GM12878 (cell line): Measurements from ENCODE around the gene SCP2. TPM values are rescaled to one million over a fixed set of nuclear protein-coding genes. Genes with fewer than 3 reads are reported as not detected.

Experiments used
- ATAC-seq: fragments of 200-7000 bp; cut with Tn5 transposase; 3 replicates; pipeline ENCODE4 v1.9.1; 2020; ENCODE audit warnings: mild to moderate bottlenecking, moderate library complexity
- BruUV-seq: library from RNA; stranded (reverse); fragments of 400-500 nt; replicated peaks from 2 replicates; lab custom pipeline; 2021; lab: Mats Ljungman, UMichigan
- CTCF ChIA-PET: fragments of 300-600 bp; sonication (Branson Sonifier 250); formaldehyde crosslinking; extraction: SDS; loops from one replicate; lab custom pipeline; 2021; ENCODE audit warnings: inconsistent platforms; lab: Yijun Ruan, JAX
- POLR2A ChIA-PET: fragments of 350-600 bp; formaldehyde crosslinking; extraction: SDS; loops from one replicate; lab custom pipeline; 2021; ENCODE audit warnings: inconsistent platforms; lab: Charles Lee
- RAD21 ChIA-PET: fragments of 300-600 bp; sonication (Branson Sonifier 250); formaldehyde crosslinking; loops from one replicate; lab custom pipeline; 2023; ENCODE audit warnings: antibody characterized with exemption; ENCODE audit not compliant: unreplicated experiment; lab: Charles Lee
- SMC1A ChIA-PET: fragments of 300-600 bp; sonication (Branson Sonifier 250); formaldehyde crosslinking; loops from one replicate; lab custom pipeline; 2023; ENCODE audit not compliant: unreplicated experiment, uncharacterized antibody; lab: Charles Lee
- DNase-seq: peaks from one replicate; pipeline ENCODE4 v3.0.0-alpha.2; 2011; ENCODE audit warnings: low read depth, low spot score
- FAIRE-seq: peaks from 3 replicates; lab custom pipeline; 2011; peaks lifted over from hg19 to GRCh38; lab: Jason Lieb, UNC
- H2AFZ ChIP-seq: 2 replicates; pipeline ENCODE4 v1.6.0; 2011; ENCODE audit warnings: low read depth, low read length, control low read depth; ENCODE audit not compliant: control insufficient read depth
- H3K27ac ChIP-seq: 2 replicates; pipeline ENCODE4 v1.5.1; 2011; ENCODE audit warnings: control low read depth; ENCODE audit not compliant: control insufficient read depth, insufficient read depth
- H3K27me3 ChIP-seq, 2 experiments: replicated peaks in 1 of 2; 2 replicates each; pipeline versions ENCODE4 v1.6.0 to v1.6.1; 2011; ENCODE audit warnings: low read length in 1 of 2; ENCODE audit not compliant: control insufficient read depth in 2 of 2, insufficient read depth in 2 of 2
- H3K36me3 ChIP-seq, 2 experiments: 2 replicates each; pipeline ENCODE4 v1.5.1; 2011; ENCODE audit warnings: low read length in 1 of 2; ENCODE audit not compliant: control insufficient read depth in 2 of 2, insufficient read depth in 2 of 2
- H3K4me1 ChIP-seq: 2 replicates; pipeline ENCODE4 v1.6.1; 2011; ENCODE audit warnings: mild to moderate bottlenecking, low read length, moderate library complexity, mixed read lengths; ENCODE audit not compliant: control insufficient read depth, insufficient read depth
- H3K4me2 ChIP-seq: 2 replicates; pipeline ENCODE4 v1.6.0; 2011; ENCODE audit warnings: control low read depth; ENCODE audit not compliant: control insufficient read depth, insufficient read depth
- H3K4me3 ChIP-seq: fragments of 200-600 bp; sonication (generic); 2 replicates; pipeline ENCODE4 v1.5.1; 2016
- H3K79me2 ChIP-seq: 2 replicates; pipeline ENCODE4 v1.6.0; 2011; ENCODE audit warnings: low read length; ENCODE audit not compliant: control insufficient read depth, insufficient read depth
- H3K9ac ChIP-seq: 2 replicates; pipeline ENCODE4 v1.8.0; 2011; ENCODE audit warnings: low read length, control low read depth, mixed read lengths; ENCODE audit not compliant: control insufficient read depth, insufficient read depth
- H3K9me3 ChIP-seq: replicated peaks from 3 replicates; pipeline ENCODE4 v1.5.1; 2011; ENCODE audit warnings: mild to moderate bottlenecking, low read length; ENCODE audit not compliant: control insufficient read depth, insufficient read depth
- H4K20me1 ChIP-seq: 2 replicates; pipeline ENCODE4 v1.6.0; 2011; ENCODE audit not compliant: control insufficient read depth, insufficient read depth
- BACH1 ChIP-seq: fragments of 450-650 bp; IDR thresholded peaks from 2 replicates; pipeline ENCODE4 v1.6.1; 2017; ENCODE audit warnings: mild to moderate bottlenecking, borderline replicate concordance
- FOXM1 ChIP-seq: IDR thresholded peaks from 2 replicates; pipeline ENCODE4 v1.6.1; 2012; ENCODE audit warnings: low read depth, mild to moderate bottlenecking, inconsistent platforms, low read length, moderate library complexity
- NFYA ChIP-seq: IDR thresholded peaks from 2 replicates; pipeline ENCODE4 v1.6.1; 2011; ENCODE audit warnings: low read depth, mild to moderate bottlenecking, low read length, improper control_type of control experiment, borderline replicate concordance
- POLR2AphosphoS5 ChIP-seq: IDR thresholded peaks from 2 replicates; pipeline ENCODE4 v1.6.1; 2011; ENCODE audit warnings: mild to moderate bottlenecking, low read length, inconsistent platforms
- ZNF274 ChIP-seq: IDR thresholded peaks from one replicate; pipeline ENCODE4 v1.8.0; 2011; ENCODE audit not compliant: insufficient read length, insufficient read depth
- WGBS: methylation state at CpG from one replicate; pipeline ENCODE4 v1.1.6; 2016; ENCODE audit warnings: low lambda C conversion rate; ENCODE audit not compliant: insufficient replicate concordance, insufficient coverage; ENCODE audit errors: missing lambda C conversion rate; 5-methylcytosine and 5-hydroxymethylcytosine counted together
- in situ Hi-C: fragments of 300-500 bp; cut with MboI; formaldehyde crosslinking; loops from 9 replicates; pipeline ENCODE4 v1.14.3; 2018; ENCODE audit warnings: mixed read lengths
- intact Hi-C: fragments of 100-400 bp; cut with micrococcal nuclease; formaldehyde crosslinking; loops from one replicate; pipeline ENCODE4 v1.14.2; 2022; ENCODE audit not compliant: unreplicated experiment
- polyA plus RNA-seq, 11 experiments: library from polyadenylated mRNA; depleted of rRNA in 4 of 11; unstranded in 6 of 11; stranded (reverse) in 5 of 11; fragments of >200 nt; fragmentation: Nextera tagmentation in 4 of 11; fragmentation: Illumina TruSeq in 1 of 11; extraction: Ambion mirVana in 4 of 11; extraction: Trizol in 1 of 11; gene quantifications; 1 replicate in 1 of 11; 2 replicates in 10 of 11; pipeline versions ENCODE4 v1.2.1 to v1.2.3, GENCODE V29; 2011 to 2016; ENCODE audit warnings: inconsistent platforms in 2 of 11, missing spikeins in 2 of 11, low read depth in 1 of 11
- total RNA-seq, 4 experiments: library from RNA; depleted of rRNA in 3 of 4; stranded (reverse); fragments of >200 nt in 3 of 4; fragmentation: Illumina TruSeq in 1 of 4; extraction: Trizol in 1 of 4; gene quantifications; 2 replicates each; pipeline versions ENCODE4 v1.2.1 to v1.2.3, GENCODE V29; 2013 to 2021
- TF ChIP-seq, protein P1 (sequence below), 3 experiments: IDR thresholded peaks in 2 of 3; conservative IDR thresholded peaks in 1 of 3; 2 replicates each; pipeline ENCODE4 v1.5.1; 2011; ENCODE audit warnings: low read depth in 3 of 3, low read length in 3 of 3, mild to moderate bottlenecking in 3 of 3, control low read depth in 2 of 3, moderate library complexity in 2 of 3, inconsistent platforms in 1 of 3, mixed read lengths in 1 of 3; ENCODE audit not compliant: control insufficient read depth in 2 of 3, insufficient read depth in 1 of 3; ENCODE audit errors: extremely low read depth in 1 of 3

The SCP2 gene
- total and polyA plus RNA-seq, 10 of the 15 experiments (the other 5 are each of a cell fraction or from before 2014, with no cell fraction given) = 74.3 to 327 (median 127) TPM

DNA sequence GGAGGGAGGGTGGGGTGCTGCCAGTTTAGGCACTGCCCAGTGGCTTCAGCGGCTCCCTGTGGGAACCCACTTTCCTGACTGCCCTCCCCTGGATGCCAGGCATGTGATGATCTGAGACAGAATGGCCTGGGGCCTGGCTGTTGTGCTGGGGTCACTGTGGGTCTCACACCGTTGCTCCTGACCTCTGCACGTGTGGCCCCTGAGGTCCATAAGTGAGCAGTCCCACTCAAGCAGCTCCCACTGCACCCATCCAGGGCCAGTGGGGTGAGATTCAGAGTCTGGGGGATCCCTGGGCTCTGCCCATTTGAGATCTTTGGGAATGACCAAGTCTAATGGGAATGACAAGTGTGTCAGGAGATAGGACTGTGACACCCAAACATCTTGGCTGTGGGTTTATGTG lies 153.0 kb downstream of the SCP2 start:
- no peak for ATAC-seq
- Histone ChIP-seq H4K20me1 (no peaks in the 10 kb centered on the region), H3K4me2 (no peak overlapping the region), H3K27ac (no peak overlapping the region), H3K4me1 (no peaks in the 10 kb centered on the region), H3K9ac (no peak overlapping the region), H2AFZ (no peak overlapping the region)
- no TSS peak for BruUV-seq
- ChIA-PET SMC1A (no interaction called here), POLR2A (no interaction called here), CTCF (no interaction called here)
- no peak for FAIRE-seq
- no peak for TF ChIP-seq POLR2AphosphoS5
- TF ChIP-seq FOXM1 = no peak
- no peak for TF ChIP-seq ZNF274
- TF ChIP-seq, protein P1, sequence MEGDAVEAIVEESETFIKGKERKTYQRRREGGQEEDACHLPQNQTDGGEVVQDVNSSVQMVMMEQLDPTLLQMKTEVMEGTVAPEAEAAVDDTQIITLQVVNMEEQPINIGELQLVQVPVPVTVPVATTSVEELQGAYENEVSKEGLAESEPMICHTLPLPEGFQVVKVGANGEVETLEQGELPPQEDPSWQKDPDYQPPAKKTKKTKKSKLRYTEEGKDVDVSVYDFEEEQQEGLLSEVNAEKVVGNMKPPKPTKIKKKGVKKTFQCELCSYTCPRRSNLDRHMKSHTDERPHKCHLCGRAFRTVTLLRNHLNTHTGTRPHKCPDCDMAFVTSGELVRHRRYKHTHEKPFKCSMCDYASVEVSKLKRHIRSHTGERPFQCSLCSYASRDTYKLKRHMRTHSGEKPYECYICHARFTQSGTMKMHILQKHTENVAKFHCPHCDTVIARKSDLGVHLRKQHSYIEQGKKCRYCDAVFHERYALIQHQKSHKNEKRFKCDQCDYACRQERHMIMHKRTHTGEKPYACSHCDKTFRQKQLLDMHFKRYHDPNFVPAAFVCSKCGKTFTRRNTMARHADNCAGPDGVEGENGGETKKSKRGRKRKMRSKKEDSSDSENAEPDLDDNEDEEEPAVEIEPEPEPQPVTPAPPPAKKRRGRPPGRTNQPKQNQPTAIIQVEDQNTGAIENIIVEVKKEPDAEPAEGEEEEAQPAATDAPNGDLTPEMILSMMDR (IDR thresholded peaks at IDR 0.05 in 2 of 3, conservative IDR thresholded peaks at IDR 0.05 in 1 of 3; ENCODE audit: control insufficient read depth in 2 of 3, extremely low read depth in 1 of 3, insufficient read depth in 1 of 3, low read depth in 3 of 3, low read length in 3 of 3) = no peak
- no peak for TF ChIP-seq BACH1
- TF ChIP-seq, all 136 proteins: peak for 0
- Histone ChIP-seq H3K9me3 (no peaks in the 10 kb centered on the region), H3K79me2 (no peaks in the 10 kb centered on the region), H3K4me3 (no peak overlapping the region), H3K36me3 (no peaks in the 10 kb centered on the region), H3K27me3 (0 out of 4 replicates have a peak, but pooled peaks cover 0 to 2% of the 10 kb centered on the region in 2 experiments)
- DNase-seq = no peak
- RAD21 ChIA-PET = no interaction called here
- in situ Hi-C loops = no loop called here
- 5% methylated on average over 3 of the region's 3 CpGs for WGBS
- intact Hi-C loops = no loop called here

DNA sequence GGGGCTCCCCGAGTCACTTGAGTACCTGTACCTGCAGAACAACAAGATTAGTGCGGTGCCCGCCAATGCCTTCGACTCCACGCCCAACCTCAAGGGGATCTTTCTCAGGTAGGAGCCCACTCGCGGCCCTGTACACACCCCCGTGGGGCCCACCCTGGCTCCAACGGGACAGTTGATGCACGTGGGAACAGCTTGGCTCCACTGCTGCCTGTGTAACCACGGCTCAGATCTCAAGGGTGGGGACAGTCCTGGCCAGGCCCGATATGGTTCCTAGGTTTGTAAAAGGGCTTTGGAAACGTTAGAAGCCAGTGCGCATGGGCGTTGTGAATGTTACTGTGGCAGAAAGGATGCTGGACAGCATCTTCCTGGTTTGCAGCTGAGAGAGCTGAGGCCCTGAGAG lies 153.7 kb downstream of the SCP2 start:
- no peak for DNase-seq
- Histone ChIP-seq H4K20me1 (no peaks in the 10 kb centered on the region), H3K4me2 (no peak overlapping the region), H2AFZ (no peak overlapping the region)
- no peak for TF ChIP-seq NFYA
- TF ChIP-seq, all 136 proteins: peak for 0
- no peaks in the 10 kb centered on the region for H3K79me2 ChIP-seq
- in situ Hi-C loops (no loop called here), intact Hi-C loops (no loop called here)
- 0 out of 4 replicates have a peak, but pooled peaks cover 0 to 2% of the 10 kb centered on the region in 2 experiments for H3K27me3 ChIP-seq
- BruUV-seq = no TSS peak
- no peaks in the 10 kb centered on the region for H3K9me3 ChIP-seq
- ATAC-seq (no peak), FAIRE-seq (no peak)
- H3K9ac ChIP-seq = no peak overlapping the region
- ChIA-PET CTCF (no interaction called here), SMC1A (no interaction called here), RAD21 (no interaction called here), POLR2A (no interaction called here)
- WGBS = 35% methylated on average over 15 of the region's 15 CpGs
- H3K4me3 ChIP-seq = no peak overlapping the region
- no peak overlapping the region for H3K27ac ChIP-seq
- H3K4me1 ChIP-seq = no peaks in the 10 kb centered on the region
- no peaks in the 10 kb centered on the region for H3K36me3 ChIP-seq
